ENCODE data around the gene CXCL14.

DNA sequence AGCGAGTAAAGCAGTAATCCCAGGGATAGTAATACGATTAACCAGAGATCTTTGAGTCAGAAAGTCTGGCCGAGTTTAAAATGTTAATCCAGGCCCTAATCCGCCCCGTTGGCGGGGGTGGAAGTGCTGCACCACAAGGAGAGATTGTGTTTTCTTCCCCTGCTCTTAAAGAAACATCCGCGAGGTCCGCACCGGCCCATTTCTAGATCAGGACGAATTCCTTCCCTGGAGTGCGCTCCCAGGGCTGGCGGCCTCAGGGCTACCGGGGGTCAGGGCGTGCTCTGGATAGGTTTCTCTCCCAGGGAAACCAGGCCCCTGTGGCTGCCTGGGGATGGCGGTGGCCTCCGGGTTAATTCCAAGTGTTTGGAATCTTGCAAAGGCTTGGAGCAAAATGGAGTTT lies 33.7 kb downstream of the CXCL14 start:
- TF ChIP-seq POLR2A (IDR thresholded peaks at IDR 0.05; ENCODE audit: low read depth, low read length) = no peak
- TF ChIP-seq POLR2AphosphoS5 (IDR thresholded peaks at IDR 0.05; ENCODE audit: low read depth, low read length) = no peak
- no peak for TF ChIP-seq TAF1 (IDR thresholded peaks at IDR 0.05; ENCODE audit: borderline replicate concordance, low read depth, low read length)
